Endothelial cell of umbilical vein (primary cell): ENCODE measurements around the gene C14orf180. TPM values are rescaled to one million over a fixed set of nuclear protein-coding genes. Genes with fewer than 3 reads are reported as not detected.

Experiments
- BruUV-seq: library from RNA; stranded (reverse); fragments of 400-500 nt; replicated peaks from 2 replicates; lab custom pipeline; 2021; lab: Mats Ljungman, UMichigan
- CTCF ChIA-PET: fragments of 300-600, 350-600 bp; sonication (Branson Sonifier 250); formaldehyde crosslinking; loops from one replicate; lab custom pipeline; 2021; ENCODE audit warnings: antibody characterized with exemption, inconsistent platforms; lab: Charles Lee
- POLR2A ChIA-PET: fragments of 300-600, 350-600 bp; sonication (Branson Sonifier 250); formaldehyde crosslinking; loops from one replicate; lab custom pipeline; 2021; ENCODE audit warnings: antibody characterized with exemption, inconsistent platforms; lab: Charles Lee
- DNase-seq: peaks from one replicate; pipeline ENCODE4 v3.0.0-alpha.2; 2011; ENCODE audit warnings: low read depth, low spot score
- FAIRE-seq: peaks from 2 replicates; lab custom pipeline; 2011; peaks lifted over from hg19 to GRCh38; lab: Jason Lieb, UNC
- H2AFZ ChIP-seq: 2 replicates; pipeline ENCODE4 v1.6.0; 2012; ENCODE audit warnings: low read depth, low read length, control low read depth, inconsistent platforms
- H3K27ac ChIP-seq: 2 replicates; pipeline ENCODE4 v1.5.1; 2011; ENCODE audit warnings: low read depth, mild to moderate bottlenecking, control low read depth, low read length, moderate library complexity; ENCODE audit not compliant: insufficient read depth
- H3K27me3 ChIP-seq, 2 experiments: 2 replicates each; pipeline versions ENCODE4 v1.6.0 to v1.6.1; 2011; ENCODE audit warnings: low read length in 2 of 2, mixed read lengths in 1 of 2; ENCODE audit not compliant: control insufficient read depth in 2 of 2, insufficient read depth in 2 of 2
- H3K36me3 ChIP-seq, 2 experiments: 2 replicates in 1 of 2; 3 replicates in 1 of 2; pipeline ENCODE4 v1.5.1; 2011; ENCODE audit warnings: low read length in 2 of 2, mild to moderate bottlenecking in 1 of 2, moderate library complexity in 1 of 2; ENCODE audit not compliant: control insufficient read depth in 2 of 2, insufficient read depth in 2 of 2; ENCODE audit errors: extremely low read depth in 1 of 2
- H3K4me1 ChIP-seq: 3 replicates; pipeline ENCODE4 v1.5.1; 2011; ENCODE audit warnings: mild to moderate bottlenecking, low read length; ENCODE audit not compliant: control insufficient read depth, insufficient read depth; ENCODE audit errors: extremely low read depth
- H3K4me2 ChIP-seq: 2 replicates; pipeline ENCODE4 v1.6.1; 2011; ENCODE audit warnings: low read length, control low read depth, mixed read lengths; ENCODE audit not compliant: insufficient read depth
- H3K4me3 ChIP-seq, 3 experiments: fragments of 200-600 bp in 1 of 3; sonication (generic), shearing (Covaris generic) in 1 of 3; replicated peaks in 1 of 3; 2 replicates each; pipeline ENCODE4 v1.5.1; 2011 to 2016; ENCODE audit warnings: control low read depth in 3 of 3, low read length in 3 of 3, mild to moderate bottlenecking in 2 of 3, inconsistent platforms in 1 of 3, low read depth in 1 of 3, moderate library complexity in 1 of 3; ENCODE audit not compliant: insufficient read depth in 1 of 3
- H3K79me2 ChIP-seq: 2 replicates; pipeline ENCODE4 v1.6.0; 2012; ENCODE audit warnings: low read length, inconsistent platforms; ENCODE audit not compliant: control insufficient read depth, insufficient read depth
- H3K9ac ChIP-seq: replicated peaks from 2 replicates; pipeline ENCODE3; 2011; ENCODE audit warnings: low read length, control low read depth; ENCODE audit not compliant: insufficient read depth; ENCODE audit errors: extremely low read depth
- H3K9me1 ChIP-seq: replicated peaks from 3 replicates; pipeline ENCODE4 v1.6.0; 2011; ENCODE audit warnings: mild to moderate bottlenecking, low read length; ENCODE audit not compliant: control insufficient read depth, insufficient read depth; ENCODE audit errors: extremely low read depth
- H3K9me3 ChIP-seq: replicated peaks from 2 replicates; pipeline ENCODE4 v1.5.1; 2012; ENCODE audit warnings: low read length, inconsistent platforms; ENCODE audit not compliant: control insufficient read depth, insufficient read depth
- H4K20me1 ChIP-seq: replicated peaks from 2 replicates; pipeline ENCODE3; 2011; ENCODE audit warnings: mild to moderate bottlenecking, low read length; ENCODE audit not compliant: control insufficient read depth, insufficient read depth; ENCODE audit errors: extremely low read depth
- EZH2 ChIP-seq: IDR thresholded peaks from 2 replicates; pipeline ENCODE4 v1.6.1; 2012; ENCODE audit warnings: borderline replicate concordance, low read depth, mild to moderate bottlenecking, moderate library complexity, low read length, inconsistent platforms; ENCODE audit not compliant: severe bottlenecking
- FOS ChIP-seq: IDR thresholded peaks from 2 replicates; pipeline ENCODE4 v1.6.1; 2011; ENCODE audit warnings: mild to moderate bottlenecking, low read length, moderate library complexity, borderline replicate concordance; ENCODE audit not compliant: insufficient read depth
- GATA2 ChIP-seq: IDR thresholded peaks from 2 replicates; pipeline ENCODE4 v1.7.0; 2011; ENCODE audit warnings: low read depth, mild to moderate bottlenecking, moderate library complexity, mixed read lengths, low read length; ENCODE audit not compliant: insufficient read length, insufficient read depth
- JUN ChIP-seq: IDR thresholded peaks from 2 replicates; pipeline ENCODE4 v1.6.1; 2011; ENCODE audit warnings: borderline replicate concordance, low read depth; ENCODE audit not compliant: insufficient read length, insufficient read depth
- MYC ChIP-seq: IDR thresholded peaks from one replicate; pipeline ENCODE4 v1.6.1; 2011; ENCODE audit warnings: mild to moderate bottlenecking, low read depth, low read length
- POLR2A ChIP-seq: IDR thresholded peaks from 2 replicates; pipeline ENCODE4 v1.6.1; 2012; ENCODE audit warnings: low read depth, mild to moderate bottlenecking, control low read depth, low read length
- POLR2AphosphoS5 ChIP-seq: IDR thresholded peaks from 2 replicates; pipeline ENCODE4 v1.6.1; 2012; ENCODE audit warnings: low read depth, mild to moderate bottlenecking, control low read depth, low read length, moderate library complexity; ENCODE audit not compliant: insufficient read depth
- dilution Hi-C: fragments of 300-500 bp; cut with MboI; formaldehyde crosslinking; loops from one replicate; pipeline ENCODE4 v1.15.0; 2019; ENCODE audit warnings: low sequenced_read_pairs; ENCODE audit not compliant: extremely low pct_ligation_motif_present
- intact Hi-C: fragments of 100-400 bp; cut with micrococcal nuclease; formaldehyde crosslinking; loops from one replicate; pipeline ENCODE4 v1.10.0; 2022
- polyA plus RNA-seq, 4 experiments: library from polyadenylated mRNA; depleted of rRNA in 3 of 4; stranded (reverse) in 3 of 4; unstranded in 1 of 4; fragments of >200 nt; gene quantifications; 2 replicates each; pipeline versions ENCODE4 v1.2.1 to v1.2.3, GENCODE V29; 2011 to 2012; ENCODE audit warnings: missing spikeins in 1 of 4
- total RNA-seq: library from RNA; stranded (reverse); gene quantifications from 2 replicates; pipeline ENCODE4 v1.2.3, GENCODE V29; 2021
- TF ChIP-seq, protein P1 (sequence below): IDR thresholded peaks from 2 replicates; pipeline ENCODE4 v1.6.1; 2011; ENCODE audit not compliant: insufficient read depth, insufficient read length
- TF ChIP-seq, protein P2 (sequence below), 2 donors: IDR thresholded peaks; 1 replicate in 1 of 2; 2 replicates in 1 of 2; pipeline ENCODE4 v1.5.1; 2011; ENCODE audit warnings: low read length in 2 of 2, mild to moderate bottlenecking in 2 of 2, moderate library complexity in 2 of 2, control low read depth in 1 of 2, inconsistent platforms in 1 of 2, low read depth in 1 of 2; ENCODE audit not compliant: insufficient read depth in 1 of 2; ENCODE audit errors: extremely low read depth in 1 of 2

C14orf180 gene
- total and polyA plus RNA-seq, 2 donors (not counting 3 experiments of a cell fraction or from before 2014, with no cell fraction given): not detected

DNA sequence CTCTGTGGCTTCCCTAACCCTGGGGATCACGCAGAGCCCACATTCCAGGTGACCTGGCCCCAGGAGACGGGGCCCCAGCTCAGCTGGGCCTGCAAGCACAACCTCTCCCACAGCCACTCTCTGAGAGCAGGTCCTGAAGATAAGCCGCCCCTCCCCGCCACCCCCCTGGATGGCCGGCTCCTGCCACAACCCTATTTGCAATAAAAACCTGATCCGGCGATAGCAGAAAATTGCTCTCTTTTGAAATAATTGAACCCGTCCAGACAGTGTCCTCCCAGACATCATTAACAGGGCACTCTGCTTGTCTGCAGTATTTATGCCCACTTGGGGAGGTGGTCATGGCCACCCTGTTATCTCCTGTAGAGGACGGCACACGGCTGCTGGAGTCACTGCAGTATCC is 5.0 kb downstream of the C14orf180 start:
- H3K4me1 ChIP-seq: no peaks in the 10 kb centered on the region
- no peaks in the 10 kb centered on the region for H4K20me1 ChIP-seq
- no peak overlapping the region for H3K4me2 ChIP-seq
- no peaks in the 10 kb centered on the region for H3K36me3 ChIP-seq
- H3K9me3 ChIP-seq: no peaks in the 10 kb centered on the region
- BruUV-seq: no TSS peak
- DNase-seq: no peak
- no peaks in the 10 kb centered on the region for H3K79me2 ChIP-seq
- no peaks in the 10 kb centered on the region for H3K27me3 ChIP-seq
- H3K9ac ChIP-seq: no peak overlapping the region
- intact Hi-C loops (no loop called here), dilution Hi-C loops (no loop called here)
- ChIA-PET POLR2A (no interaction called here), CTCF (no interaction called here)
- TF ChIP-seq GATA2: no peak
- TF ChIP-seq, protein P1, sequence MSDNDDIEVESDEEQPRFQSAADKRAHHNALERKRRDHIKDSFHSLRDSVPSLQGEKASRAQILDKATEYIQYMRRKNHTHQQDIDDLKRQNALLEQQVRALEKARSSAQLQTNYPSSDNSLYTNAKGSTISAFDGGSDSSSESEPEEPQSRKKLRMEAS: no peak
- no peak for TF ChIP-seq POLR2AphosphoS5
- TF ChIP-seq JUN: no peak
- FAIRE-seq: no peak
- no peak overlapping the region for H3K4me3 ChIP-seq
- no peak overlapping the region for H2AFZ ChIP-seq
- no peak overlapping the region for H3K27ac ChIP-seq
- no peaks in the 10 kb centered on the region for H3K9me1 ChIP-seq

DNA sequence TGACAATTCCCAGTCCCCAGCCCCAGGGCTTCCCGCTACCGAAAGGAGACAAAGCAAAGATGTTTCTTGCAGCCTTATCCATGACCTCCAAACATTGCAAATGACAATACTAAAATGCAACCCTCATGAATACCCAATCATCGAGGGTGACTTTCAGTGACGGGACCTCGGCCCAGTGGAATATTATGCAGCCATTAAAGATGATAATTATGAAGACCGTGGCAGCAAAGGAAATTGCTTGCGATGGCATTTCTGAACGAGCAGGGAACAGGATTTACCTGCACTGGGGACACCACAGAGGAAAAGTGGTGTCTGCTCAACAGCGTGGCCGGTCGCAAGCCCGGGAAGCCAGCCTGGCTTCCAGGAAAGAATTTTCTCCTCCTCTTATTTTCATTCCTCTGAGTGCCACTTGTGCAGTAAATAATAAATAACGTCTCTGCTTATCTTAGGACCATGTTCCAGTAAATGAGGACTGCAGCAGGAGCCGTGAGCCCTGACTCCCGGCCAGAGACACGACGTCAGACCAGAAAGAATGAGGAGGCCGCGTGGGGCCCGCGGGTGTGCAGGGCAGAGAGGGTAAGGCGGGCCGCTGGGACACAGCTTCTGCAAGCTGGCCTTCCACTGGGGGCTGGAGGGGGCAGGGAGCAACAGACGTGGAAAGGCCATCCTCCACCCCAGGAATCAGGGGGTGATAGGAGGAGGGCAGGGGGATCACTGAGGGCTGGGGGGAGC is 6.6 kb downstream of the C14orf180 start:
- dilution Hi-C loops: no loop called here

More for the DNA sequence above, 6.6 kb downstream of the C14orf180 start:
- TF ChIP-seq, protein P2, sequence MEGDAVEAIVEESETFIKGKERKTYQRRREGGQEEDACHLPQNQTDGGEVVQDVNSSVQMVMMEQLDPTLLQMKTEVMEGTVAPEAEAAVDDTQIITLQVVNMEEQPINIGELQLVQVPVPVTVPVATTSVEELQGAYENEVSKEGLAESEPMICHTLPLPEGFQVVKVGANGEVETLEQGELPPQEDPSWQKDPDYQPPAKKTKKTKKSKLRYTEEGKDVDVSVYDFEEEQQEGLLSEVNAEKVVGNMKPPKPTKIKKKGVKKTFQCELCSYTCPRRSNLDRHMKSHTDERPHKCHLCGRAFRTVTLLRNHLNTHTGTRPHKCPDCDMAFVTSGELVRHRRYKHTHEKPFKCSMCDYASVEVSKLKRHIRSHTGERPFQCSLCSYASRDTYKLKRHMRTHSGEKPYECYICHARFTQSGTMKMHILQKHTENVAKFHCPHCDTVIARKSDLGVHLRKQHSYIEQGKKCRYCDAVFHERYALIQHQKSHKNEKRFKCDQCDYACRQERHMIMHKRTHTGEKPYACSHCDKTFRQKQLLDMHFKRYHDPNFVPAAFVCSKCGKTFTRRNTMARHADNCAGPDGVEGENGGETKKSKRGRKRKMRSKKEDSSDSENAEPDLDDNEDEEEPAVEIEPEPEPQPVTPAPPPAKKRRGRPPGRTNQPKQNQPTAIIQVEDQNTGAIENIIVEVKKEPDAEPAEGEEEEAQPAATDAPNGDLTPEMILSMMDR (IDR thresholded peaks at IDR 0.05; ENCODE audit: extremely low read depth in 1 of 2, insufficient read depth in 1 of 2, low read depth in 1 of 2, low read length in 2 of 2): no peak
- no peak for TF ChIP-seq POLR2AphosphoS5
- no peak for TF ChIP-seq GATA2
- no peak for TF ChIP-seq JUN
- TF ChIP-seq POLR2A: no peak
- TF ChIP-seq FOS: no peak
- TF ChIP-seq MYC: no peak
- TF ChIP-seq EZH2: no peak
- TF ChIP-seq, protein P1: no peak
- BruUV-seq: no TSS peak
- Histone ChIP-seq H4K20me1 (no peaks in the 10 kb centered on the region), H3K4me1 (no peaks in the 10 kb centered on the region), H3K27ac (no peak overlapping the region), H2AFZ (no peak overlapping the region), H3K4me2 (no peak overlapping the region), H3K9me3 (no peaks in the 10 kb centered on the region), H3K36me3 (no peaks in the 10 kb centered on the region), H3K27me3 (no peaks in the 10 kb centered on the region), H3K9ac (no peak overlapping the region), H3K9me1 (no peaks in the 10 kb centered on the region), H3K4me3 (no peak overlapping the region), H3K79me2 (no peaks in the 10 kb centered on the region)
- POLR2A ChIA-PET: no interaction called here
- intact Hi-C loops: no loop called here
- FAIRE-seq (no peak), DNase-seq (no peak)
- CTCF ChIA-PET: no interaction called here
